Natural killer cell (primary cell): Measurements from ENCODE around the gene MTRF1. TPM values are rescaled to one million over a fixed set of nuclear protein-coding genes. Genes with fewer than 3 reads are reported as not detected.

Experiments used
- ATAC-seq, 3 donors: fragments of 150-1000 bp in 2 of 3; fragments of 200-7000 bp in 1 of 3; cut with Tn5 transposase; 1 replicate in 1 of 3; 2 replicates in 2 of 3; pipeline ENCODE4 v1.10.0; 2021; ENCODE audit warnings: mild to moderate bottlenecking in 2 of 3, moderate library complexity in 2 of 3
- DNase-seq, 2 donors: peaks; one replicate each; pipeline versions ENCODE4 v3.0.0 to v3.0.0-alpha.2; 2013 to 2021; ENCODE audit warnings: mixed read lengths in 1 of 2
- H3K27ac ChIP-seq: one replicate; pipeline ENCODE4 v1.5.1; 2013; ENCODE audit warnings: mild to moderate bottlenecking, low read length
- H3K27me3 ChIP-seq: one replicate; pipeline ENCODE4 v1.6.1; 2013; ENCODE audit warnings: low read length; ENCODE audit not compliant: control insufficient read depth, insufficient read depth
- H3K36me3 ChIP-seq: one replicate; pipeline ENCODE4 v1.6.1; 2013; ENCODE audit warnings: low read length; ENCODE audit not compliant: control insufficient read depth, insufficient read depth
- H3K4me1 ChIP-seq: one replicate; pipeline ENCODE4 v1.6.1; 2013; ENCODE audit warnings: low read length; ENCODE audit not compliant: control insufficient read depth, insufficient read depth
- H3K4me3 ChIP-seq: one replicate; pipeline ENCODE4 v1.5.1; 2013; ENCODE audit warnings: low read length
- H3K9me3 ChIP-seq: one replicate; pipeline ENCODE4 v1.6.1; 2013; ENCODE audit warnings: low read length; ENCODE audit not compliant: control insufficient read depth, insufficient read depth
- H3K27ac Mint-ChIP-seq, 2 donors: one replicate each; pipeline ENCODE4 v1.8.0; 2022; ENCODE audit warnings: mild to moderate bottlenecking in 2 of 2, mixed read lengths in 2 of 2, moderate library complexity in 1 of 2
- H3K27me3 Mint-ChIP-seq, 2 donors: one replicate each; pipeline ENCODE4 v1.8.0; 2022; ENCODE audit warnings: low read depth in 2 of 2, mixed read lengths in 2 of 2
- H3K36me3 Mint-ChIP-seq: one replicate; pipeline ENCODE4 v1.8.0; 2022; ENCODE audit warnings: mixed read lengths
- H3K4me1 Mint-ChIP-seq, 2 donors: one replicate each; pipeline ENCODE4 v1.8.0; 2022; ENCODE audit warnings: mixed read lengths in 2 of 2
- H3K4me3 Mint-ChIP-seq: one replicate; pipeline ENCODE4 v1.8.0; 2022; ENCODE audit warnings: mild to moderate bottlenecking, moderate library complexity, mixed read lengths
- H3K9me3 Mint-ChIP-seq, 2 donors: one replicate each; pipeline ENCODE4 v1.8.0; 2022; ENCODE audit warnings: mixed read lengths in 2 of 2
- WGBS: methylation state at CpG from one replicate; pipeline ENCODE4 v1.1.7; 2013; ENCODE audit warnings: missing lambda C conversion rate; ENCODE audit not compliant: insufficient coverage; 5-methylcytosine and 5-hydroxymethylcytosine counted together
- intact Hi-C: fragments of 100-400 bp; cut with micrococcal nuclease; formaldehyde crosslinking; loops from one replicate; pipeline ENCODE4 v1.14.2; 2022
- total RNA-seq, 4 donors: library from RNA; stranded (reverse); fragments of 120-200 nt in 1 of 4; gene quantifications; one replicate each; pipeline versions ENCODE4 v1.2.3 to v1.2.4, GENCODE V29; 2013 to 2022
- TF ChIP-seq, protein P1 (sequence below): fragments of 200-600 bp; IDR thresholded peaks from one replicate; pipeline ENCODE4 v1.8.0; 2022; ENCODE audit warnings: antibody characterized with exemption

MTRF1 gene
- total RNA-seq, 3 donors from 2014 or later (not counting 1 experiment from before 2014, with no cell fraction given), result 20.3 to 24.1 (median 24.0) TPM

DNA sequence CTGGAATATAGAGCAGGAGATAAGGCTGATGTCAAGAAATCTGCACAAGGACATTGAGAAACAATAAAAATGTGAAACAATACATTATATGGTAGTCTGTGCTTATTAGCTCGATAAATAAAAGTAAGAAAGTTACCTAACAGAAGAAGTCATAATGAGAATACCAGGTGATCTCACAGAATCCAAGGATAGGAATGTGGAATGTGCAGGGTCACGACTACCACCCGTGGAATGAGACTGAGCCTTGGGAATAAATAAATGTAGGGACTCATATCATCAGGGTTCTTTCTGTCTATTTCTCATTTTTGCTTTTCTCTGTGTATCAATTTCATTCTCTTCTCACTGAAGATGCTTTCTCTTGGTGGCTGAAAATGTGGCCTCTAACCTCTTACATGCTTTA lies 43.0 kb downstream of the MTRF1 start:
- 92% methylated on average over 3 of the region's 3 CpGs for WGBS
- no peaks in the 10 kb centered on the region for H3K4me1 ChIP-seq
- Mint-ChIP-seq H3K36me3 (no peaks in the 10 kb centered on the region), H3K4me3 (no peak overlapping the region), H3K9me3 (no peaks in the 10 kb centered on the region), H3K27ac (no peak overlapping the region), H3K4me1 (no peaks in the 10 kb centered on the region), H3K27me3 (no peaks in the 10 kb centered on the region)
- no peak overlapping the region for H3K4me3 ChIP-seq
- DNase-seq (no peak), ATAC-seq (no peak)
- intact Hi-C loops, result no loop called here
- H3K27me3 ChIP-seq, result no peaks in the 10 kb centered on the region
- TF ChIP-seq, protein P1, sequence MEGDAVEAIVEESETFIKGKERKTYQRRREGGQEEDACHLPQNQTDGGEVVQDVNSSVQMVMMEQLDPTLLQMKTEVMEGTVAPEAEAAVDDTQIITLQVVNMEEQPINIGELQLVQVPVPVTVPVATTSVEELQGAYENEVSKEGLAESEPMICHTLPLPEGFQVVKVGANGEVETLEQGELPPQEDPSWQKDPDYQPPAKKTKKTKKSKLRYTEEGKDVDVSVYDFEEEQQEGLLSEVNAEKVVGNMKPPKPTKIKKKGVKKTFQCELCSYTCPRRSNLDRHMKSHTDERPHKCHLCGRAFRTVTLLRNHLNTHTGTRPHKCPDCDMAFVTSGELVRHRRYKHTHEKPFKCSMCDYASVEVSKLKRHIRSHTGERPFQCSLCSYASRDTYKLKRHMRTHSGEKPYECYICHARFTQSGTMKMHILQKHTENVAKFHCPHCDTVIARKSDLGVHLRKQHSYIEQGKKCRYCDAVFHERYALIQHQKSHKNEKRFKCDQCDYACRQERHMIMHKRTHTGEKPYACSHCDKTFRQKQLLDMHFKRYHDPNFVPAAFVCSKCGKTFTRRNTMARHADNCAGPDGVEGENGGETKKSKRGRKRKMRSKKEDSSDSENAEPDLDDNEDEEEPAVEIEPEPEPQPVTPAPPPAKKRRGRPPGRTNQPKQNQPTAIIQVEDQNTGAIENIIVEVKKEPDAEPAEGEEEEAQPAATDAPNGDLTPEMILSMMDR, result no peak
- no peak overlapping the region for H3K27ac ChIP-seq
- H3K9me3 ChIP-seq, result no peaks in the 10 kb centered on the region
- peaks cover 7% of the 10 kb centered on the region for H3K36me3 ChIP-seq

DNA sequence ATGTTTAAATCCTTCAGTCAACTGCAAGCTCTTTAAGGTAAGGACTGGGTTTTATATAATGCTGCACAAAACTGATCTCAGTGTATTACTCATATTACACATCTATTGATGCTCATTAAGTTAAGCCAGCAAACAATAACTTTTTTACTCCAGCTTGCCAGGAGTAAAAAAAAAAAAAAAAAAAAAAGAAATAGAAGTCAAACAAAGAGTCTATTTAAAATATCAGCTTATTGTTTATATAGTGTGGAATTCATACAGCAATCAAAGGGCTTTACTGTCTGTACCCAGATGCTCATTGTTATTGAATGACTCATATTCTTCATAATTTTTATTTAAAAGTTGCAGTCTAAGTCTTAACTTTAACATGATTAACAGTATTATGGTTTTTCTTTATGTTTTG lies 47.2 kb downstream of the MTRF1 start:
- TF ChIP-seq, protein P1, result no peak
- ATAC-seq, result no peak

DNA sequence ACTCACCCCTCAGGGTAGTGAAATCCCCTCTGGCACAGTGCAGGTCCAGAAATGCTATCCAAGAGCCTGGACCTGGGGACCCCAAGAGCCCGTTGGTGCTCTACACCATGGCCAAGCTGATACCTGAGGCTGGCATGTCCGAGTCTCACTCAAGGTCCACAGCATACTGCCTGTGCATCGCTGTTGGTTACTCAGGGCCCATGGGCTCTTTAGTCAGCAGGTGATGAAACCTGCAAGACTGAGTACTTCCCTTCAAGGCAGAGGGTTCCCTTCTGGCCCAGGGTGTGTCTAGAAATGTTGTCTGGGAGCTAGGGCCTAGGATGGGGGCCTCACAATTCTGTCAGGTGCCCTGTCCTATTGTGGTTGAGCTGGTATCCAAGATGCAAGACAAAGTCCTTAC lies 49.5 kb downstream of the MTRF1 start:
- peaks cover 4% of the 10 kb centered on the region for H3K36me3 ChIP-seq
- intact Hi-C loops, result no loop called here
- no peak for ATAC-seq
- H3K4me1 ChIP-seq, result no peaks in the 10 kb centered on the region
- TF ChIP-seq, protein P1, result no peak
- Mint-ChIP-seq H3K36me3 (peaks cover 11% of the 10 kb centered on the region), H3K27ac (no peak overlapping the region), H3K27me3 (peaks cover 0 to 11% of the 10 kb centered on the region in 2 donors), H3K4me1 (no peaks in the 10 kb centered on the region), H3K9me3 (peaks cover 2 to 6% of the 10 kb centered on the region in 2 donors), H3K4me3 (no peak overlapping the region)
- no peak for DNase-seq
- WGBS, result 65% methylated on average over 3 of the region's 3 CpGs
- H3K27me3 ChIP-seq, result no peaks in the 10 kb centered on the region
- H3K27ac ChIP-seq, result no peak overlapping the region
- H3K4me3 ChIP-seq, result no peak overlapping the region
- H3K9me3 ChIP-seq, result no peaks in the 10 kb centered on the region

More for the DNA sequence above, 47.2 kb downstream of the MTRF1 start:
- DNase-seq, result no peak
- H3K4me1 Mint-ChIP-seq, result no peaks in the 10 kb centered on the region
- peaks cover 0 to 2% of the 10 kb centered on the region in 2 donors for H3K9me3 Mint-ChIP-seq
- no peaks in the 10 kb centered on the region for H3K36me3 Mint-ChIP-seq
- H3K36me3 ChIP-seq, result peaks cover 4% of the 10 kb centered on the region
- no peak overlapping the region for H3K27ac ChIP-seq
- H3K4me3 Mint-ChIP-seq, result no peak overlapping the region
- no peak overlapping the region for H3K4me3 ChIP-seq
- intact Hi-C loops, result no loop called here
- no peaks in the 10 kb centered on the region for H3K4me1 ChIP-seq
- H3K27me3 ChIP-seq, result no peaks in the 10 kb centered on the region
- no peaks in the 10 kb centered on the region for H3K27me3 Mint-ChIP-seq
- no peak overlapping the region for H3K27ac Mint-ChIP-seq
- no peaks in the 10 kb centered on the region for H3K9me3 ChIP-seq

DNA sequence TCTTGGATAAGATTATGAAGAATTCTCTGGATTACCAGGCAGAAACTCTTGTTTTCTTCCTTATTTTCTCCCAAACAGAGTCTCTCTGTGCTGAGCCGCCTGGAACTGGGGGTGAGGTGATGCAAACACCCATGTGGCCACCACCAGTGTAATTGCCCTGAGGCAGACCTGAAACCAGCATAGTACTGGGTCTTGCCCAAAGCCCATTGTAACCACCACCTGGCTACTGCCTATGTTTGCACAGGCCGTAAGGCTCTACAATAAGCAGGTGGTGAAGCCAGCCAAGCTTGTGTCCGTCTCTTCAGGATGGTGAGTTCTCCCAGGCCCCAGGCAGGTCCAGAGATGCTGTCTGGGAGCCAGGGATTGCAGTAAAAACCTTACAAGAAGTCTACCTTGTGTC lies 50.1 kb downstream of the MTRF1 start:
- WGBS, result 98% methylated on average over 3 of the region's 3 CpGs
- H3K36me3 Mint-ChIP-seq, result peaks cover 12% of the 10 kb centered on the region
- ATAC-seq (no peak), DNase-seq (no peak)
- Histone ChIP-seq H3K9me3 (no peaks in the 10 kb centered on the region), H3K4me3 (no peak overlapping the region), H3K36me3 (peaks cover 4% of the 10 kb centered on the region), H3K27ac (no peak overlapping the region), H3K27me3 (no peaks in the 10 kb centered on the region), H3K4me1 (no peaks in the 10 kb centered on the region)
- TF ChIP-seq, protein P1, result no peak
- no peak overlapping the region for H3K4me3 Mint-ChIP-seq
- peaks cover 0 to 11% of the 10 kb centered on the region in 2 donors for H3K27me3 Mint-ChIP-seq
- H3K4me1 Mint-ChIP-seq, result no peaks in the 10 kb centered on the region
- H3K9me3 Mint-ChIP-seq, result peaks cover 2 to 6% of the 10 kb centered on the region in 2 donors
- intact Hi-C loops, result no loop called here
- H3K27ac Mint-ChIP-seq, result no peak overlapping the region
